Cardiac muscle cell (in vitro differentiated cells and primary cell): ENCODE measurements around the gene SLC9A3. TPM values are rescaled to one million over a fixed set of nuclear protein-coding genes. Genes with fewer than 3 reads are reported as not detected.

Source experiments
- DNase-seq, 2 donors: peaks; one replicate each; pipeline versions ENCODE4 v3.0.0 to v3.0.0-alpha.2; 2010 to 2017; ENCODE audit warnings: low read depth in 1 of 2, low spot score in 1 of 2
- H3K27ac ChIP-seq: fragments of 200-600 bp; sonication (generic); 2 replicates; pipeline ENCODE4 v1.5.1; 2016
- H3K27me3 ChIP-seq: fragments of 200-600 bp; sonication (generic); 2 replicates; pipeline ENCODE4 v1.6.0; 2016; ENCODE audit warnings: control low read depth
- H3K36me3 ChIP-seq: fragments of 200-600 bp; sonication (generic); 2 replicates; pipeline ENCODE4 v1.5.1; 2016; ENCODE audit warnings: control low read depth
- H3K4me1 ChIP-seq: fragments of 200-600 bp; sonication (generic); 2 replicates; pipeline ENCODE4 v1.8.1; 2017; ENCODE audit warnings: low read depth, mild to moderate bottlenecking, mixed run types
- H3K4me3 ChIP-seq: fragments of 200-600 bp; sonication (generic); 2 replicates; pipeline ENCODE4 v1.5.1; 2016; ENCODE audit warnings: mild to moderate bottlenecking
- H3K9me3 ChIP-seq: fragments of 200-600 bp; sonication (generic); 2 replicates; pipeline ENCODE4 v1.5.1; 2017; ENCODE audit warnings: low read depth, mild to moderate bottlenecking, control low read depth
- polyA plus RNA-seq: library from polyadenylated mRNA; unstranded; fragments of >200 nt; fragmentation: Nextera tagmentation; extraction: Ambion mirVana; gene quantifications from 2 replicates; pipeline ENCODE4 v1.2.1, GENCODE V29; 2016
- total RNA-seq: library from RNA; depleted of rRNA; stranded (reverse); fragments of >200 nt; gene quantifications from 2 replicates; pipeline ENCODE4 v1.2.3, GENCODE V29; 2016
- TF ChIP-seq, protein P1 (sequence below): IDR thresholded peaks from 2 replicates; pipeline ENCODE4 v1.5.1; 2012; ENCODE audit warnings: low read depth, mild to moderate bottlenecking, low read length

Gene SLC9A3
- total and polyA plus RNA-seq, 2 experiments from 2014 or later, result 4.8 to 15.3 TPM

DNA sequence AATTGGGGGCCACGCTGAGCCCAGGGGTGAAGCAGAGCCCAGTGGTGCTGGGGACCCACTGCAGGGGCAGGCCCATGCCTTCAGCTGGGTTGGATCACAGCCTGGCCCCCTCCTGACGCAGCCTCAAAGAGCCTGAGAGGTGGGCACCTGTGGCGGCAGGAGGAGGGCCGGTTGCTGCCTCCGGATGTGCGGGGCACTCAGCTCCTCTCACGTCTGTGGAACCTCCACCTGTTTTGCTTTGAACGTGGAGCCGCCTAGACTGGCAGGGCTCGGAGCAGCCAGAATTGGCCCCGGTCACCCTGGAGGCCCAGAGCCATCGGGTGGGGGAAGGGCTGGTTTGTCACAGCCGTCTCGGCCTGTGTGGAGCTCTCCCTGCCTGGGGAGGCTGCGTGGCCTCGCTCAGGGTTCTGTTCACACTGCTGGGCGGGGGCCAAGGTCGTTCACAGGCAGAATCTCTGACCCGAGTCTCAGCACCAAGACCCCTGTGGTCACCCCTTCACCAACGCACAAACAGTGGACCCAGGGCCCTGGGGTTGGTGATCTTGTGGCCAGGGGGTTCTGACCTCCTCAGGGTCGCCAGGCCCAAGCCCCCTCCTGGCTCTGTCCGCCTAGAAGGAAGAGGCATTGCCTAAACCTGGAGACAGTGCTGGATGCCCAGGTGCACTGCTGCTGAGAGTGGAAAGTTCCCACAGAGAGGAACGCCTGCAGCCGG, 9.2 kb upstream of the SLC9A3 start:
- Histone ChIP-seq H3K27me3 (peaks cover 36% of the 10 kb centered on the region), H3K9me3 (no peaks in the 10 kb centered on the region), H3K4me3 (no peak overlapping the region), H3K36me3 (no peaks in the 10 kb centered on the region), H3K27ac (no peak overlapping the region), H3K4me1 (peaks cover 10% of the 10 kb centered on the region)
- TF ChIP-seq, protein P1, sequence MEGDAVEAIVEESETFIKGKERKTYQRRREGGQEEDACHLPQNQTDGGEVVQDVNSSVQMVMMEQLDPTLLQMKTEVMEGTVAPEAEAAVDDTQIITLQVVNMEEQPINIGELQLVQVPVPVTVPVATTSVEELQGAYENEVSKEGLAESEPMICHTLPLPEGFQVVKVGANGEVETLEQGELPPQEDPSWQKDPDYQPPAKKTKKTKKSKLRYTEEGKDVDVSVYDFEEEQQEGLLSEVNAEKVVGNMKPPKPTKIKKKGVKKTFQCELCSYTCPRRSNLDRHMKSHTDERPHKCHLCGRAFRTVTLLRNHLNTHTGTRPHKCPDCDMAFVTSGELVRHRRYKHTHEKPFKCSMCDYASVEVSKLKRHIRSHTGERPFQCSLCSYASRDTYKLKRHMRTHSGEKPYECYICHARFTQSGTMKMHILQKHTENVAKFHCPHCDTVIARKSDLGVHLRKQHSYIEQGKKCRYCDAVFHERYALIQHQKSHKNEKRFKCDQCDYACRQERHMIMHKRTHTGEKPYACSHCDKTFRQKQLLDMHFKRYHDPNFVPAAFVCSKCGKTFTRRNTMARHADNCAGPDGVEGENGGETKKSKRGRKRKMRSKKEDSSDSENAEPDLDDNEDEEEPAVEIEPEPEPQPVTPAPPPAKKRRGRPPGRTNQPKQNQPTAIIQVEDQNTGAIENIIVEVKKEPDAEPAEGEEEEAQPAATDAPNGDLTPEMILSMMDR, result no peak
- no peak for DNase-seq

DNA sequence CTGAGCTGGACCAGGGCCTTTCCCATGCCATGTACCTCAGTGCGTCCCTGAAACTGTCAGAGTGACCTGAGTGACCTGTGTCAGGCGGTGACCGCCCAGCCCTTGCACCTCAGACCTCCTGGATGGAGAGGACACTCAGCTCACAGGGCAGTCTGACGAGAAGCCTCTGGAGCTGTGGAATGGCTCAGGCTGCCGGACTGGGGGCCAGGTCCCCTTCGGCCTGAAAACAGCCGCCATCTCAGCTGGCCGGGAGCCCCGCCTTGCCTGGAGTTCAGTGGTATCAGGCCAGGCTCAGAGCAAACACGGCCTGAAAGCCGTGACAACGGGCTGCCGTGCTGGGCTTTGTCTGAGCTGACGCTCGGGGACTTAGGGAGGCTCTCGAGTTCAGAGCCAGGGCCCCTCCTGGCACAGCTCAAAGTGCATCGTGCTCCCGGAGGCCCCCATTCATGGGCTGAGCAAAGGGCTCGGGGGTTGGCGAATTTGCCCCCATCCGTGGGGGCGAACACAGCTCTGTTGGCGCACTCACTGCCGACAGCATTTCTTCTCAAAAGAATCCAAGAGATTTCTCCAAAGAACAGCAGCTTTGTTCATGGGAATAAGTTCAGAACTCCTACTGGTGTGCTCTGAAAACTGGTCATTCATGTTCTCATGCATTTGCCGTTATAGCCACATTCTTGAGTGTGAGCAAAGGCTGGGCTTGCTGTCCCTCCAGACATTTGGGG, 8.4 kb upstream of the SLC9A3 start:
- H3K4me1 ChIP-seq, result peaks cover 10% of the 10 kb centered on the region
- H3K9me3 ChIP-seq, result no peaks in the 10 kb centered on the region
- no peaks in the 10 kb centered on the region for H3K36me3 ChIP-seq
- H3K4me3 ChIP-seq, result no peak overlapping the region
- no peak for DNase-seq
- TF ChIP-seq, protein P1, result no peak
- no peak overlapping the region for H3K27ac ChIP-seq
- H3K27me3 ChIP-seq, result peaks cover 43% of the 10 kb centered on the region

DNA sequence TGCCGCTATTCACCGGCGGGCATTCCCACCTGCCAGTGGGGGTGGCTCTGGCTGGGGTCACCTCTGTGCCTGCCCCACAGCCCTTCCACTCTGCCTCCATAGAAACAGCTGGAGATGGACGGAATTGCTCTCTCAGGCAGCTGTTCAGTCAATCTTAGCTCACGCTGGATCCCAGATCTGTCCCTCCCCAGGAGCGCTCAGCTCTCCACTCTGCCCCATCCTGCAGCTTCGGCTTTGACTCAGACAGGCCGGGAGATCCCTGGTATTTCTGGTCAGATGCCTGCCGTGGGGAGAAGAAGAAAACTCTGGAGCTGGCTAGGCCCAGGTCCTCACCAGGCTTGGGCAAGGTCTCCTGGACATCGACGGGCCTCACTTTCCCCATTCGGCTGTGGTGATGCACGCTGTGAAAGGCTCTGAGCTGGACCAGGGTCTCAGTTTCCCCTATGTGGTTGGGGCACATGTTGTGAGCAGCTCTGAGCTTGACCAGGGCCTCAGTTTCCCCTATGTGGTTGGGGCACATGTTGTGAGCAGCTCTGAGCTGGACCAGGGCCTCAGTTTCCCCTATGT, 7.6 kb upstream of the SLC9A3 start:
- Histone ChIP-seq H3K27ac (no peak overlapping the region), H3K4me3 (no peak overlapping the region)
- DNase-seq, result no peak

DNA sequence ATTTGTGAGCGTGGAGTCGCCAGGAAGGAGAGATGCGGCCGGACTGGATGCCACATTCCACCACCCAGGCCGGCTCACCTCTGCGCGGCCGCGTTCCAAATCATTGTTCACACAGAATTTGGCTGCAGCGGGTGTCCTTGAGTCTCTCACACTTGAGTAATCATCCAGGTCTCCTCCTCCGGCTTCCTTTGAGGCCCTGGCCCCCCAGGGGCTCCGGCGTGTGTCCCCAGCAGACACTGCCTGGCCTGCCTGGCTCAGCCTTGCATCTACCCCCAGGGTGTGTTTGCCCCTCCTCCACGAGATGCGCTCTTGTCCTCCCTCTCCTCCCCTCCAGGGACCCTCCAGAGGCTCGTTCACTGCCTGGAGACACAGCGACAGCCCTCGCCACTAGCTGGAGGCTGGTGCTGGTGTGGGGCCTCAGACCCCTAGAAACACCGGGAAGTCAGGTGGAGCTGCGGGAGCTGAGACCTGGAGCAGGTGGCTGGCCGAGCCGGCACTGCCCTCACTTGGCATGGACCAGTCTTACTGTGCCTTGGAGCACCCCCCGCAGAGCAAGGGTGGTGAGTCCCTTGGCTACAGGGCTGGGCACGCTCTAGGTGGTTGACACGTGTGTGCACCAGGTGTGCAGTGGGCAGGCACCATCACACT, 7.0 kb upstream of the SLC9A3 start:
- peaks cover 10% of the 10 kb centered on the region for H3K4me1 ChIP-seq
- peaks cover 57% of the 10 kb centered on the region for H3K27me3 ChIP-seq
- H3K4me3 ChIP-seq, result no peak overlapping the region
- H3K36me3 ChIP-seq, result no peaks in the 10 kb centered on the region
- no peak for DNase-seq
- H3K9me3 ChIP-seq, result no peaks in the 10 kb centered on the region
- no peak overlapping the region for H3K27ac ChIP-seq
- TF ChIP-seq, protein P1, result no peak

More for the DNA sequence above, 7.6 kb upstream of the SLC9A3 start:
- TF ChIP-seq, protein P1, result no peak
- no peaks in the 10 kb centered on the region for H3K9me3 ChIP-seq
- H3K4me1 ChIP-seq, result peaks cover 10% of the 10 kb centered on the region
- H3K27me3 ChIP-seq, result peaks cover 51% of the 10 kb centered on the region
- no peaks in the 10 kb centered on the region for H3K36me3 ChIP-seq

DNA sequence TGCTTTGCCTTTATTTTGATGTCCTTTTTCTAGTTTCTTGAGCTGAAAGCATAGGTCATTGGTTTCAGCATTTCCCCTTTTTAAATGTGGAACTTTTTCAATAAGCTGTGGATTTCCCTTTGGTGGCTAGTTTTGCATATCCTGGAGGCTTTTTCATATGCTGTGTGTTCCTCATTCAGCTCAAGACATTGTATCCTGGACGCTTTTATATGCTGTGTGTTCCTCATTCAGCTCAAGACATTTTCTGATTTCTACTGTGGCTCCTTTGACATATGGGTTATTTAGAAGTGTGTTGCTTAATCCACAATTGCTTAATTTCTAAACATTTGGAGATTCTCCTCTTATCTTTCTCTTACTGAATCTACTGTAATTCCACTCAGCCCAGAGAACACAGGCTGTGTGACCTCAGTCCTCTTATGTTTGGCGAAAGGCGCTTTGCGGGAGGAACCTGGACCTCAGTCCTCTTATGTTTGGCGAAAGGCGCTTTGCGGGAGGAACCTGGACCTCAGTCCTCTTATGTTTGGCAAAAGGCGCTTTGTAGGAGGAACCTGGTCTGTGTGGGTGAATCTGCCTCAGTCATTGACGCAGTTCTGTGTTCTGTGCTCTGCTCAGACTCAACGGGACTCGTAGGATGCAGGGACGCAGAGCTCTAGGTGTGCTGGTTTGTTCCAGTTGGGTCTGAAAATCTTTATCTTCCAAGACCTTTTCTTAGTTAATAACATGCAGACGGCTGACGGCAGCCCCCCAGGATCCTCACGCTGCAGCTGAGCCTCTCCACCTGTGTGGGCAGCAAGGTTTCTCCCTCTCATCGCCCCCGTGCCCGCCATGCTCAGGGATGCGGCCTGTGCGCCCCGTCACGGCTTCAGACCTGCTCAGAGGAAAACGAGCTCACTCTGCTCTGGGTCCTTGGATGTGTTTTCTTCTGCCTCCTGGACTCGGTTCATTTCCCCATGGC, 6.0 kb upstream of the SLC9A3 start:
- Histone ChIP-seq H3K27me3 (peaks cover 67% of the 10 kb centered on the region), H3K4me1 (peaks cover 10% of the 10 kb centered on the region)

More for the DNA sequence above, 6.0 kb upstream of the SLC9A3 start:
- Histone ChIP-seq H3K36me3 (no peaks in the 10 kb centered on the region), H3K27ac (no peak overlapping the region), H3K4me3 (no peak overlapping the region), H3K9me3 (no peaks in the 10 kb centered on the region)
- TF ChIP-seq, protein P1, result no peak
- peak in 1 of 2 donors; percentile 27 for DNase-seq
